NOMO-1 treated with DMSO at 0.1 percent for 48 hours (cell line): ENCODE data around the gene ZNF700.
"Not testable (repeated sequence)": the region's sequence is repeated elsewhere in the genome, so short reads cannot be mapped to it uniquely, and the experiment has no call there.

Experiments
- DNase-seq: peaks from one replicate; lab custom pipeline; 2025; ENCODE audit not compliant: unreplicated experiment; lab: John Stamatoyannopoulos, UW

The ZNF700 gene

GRCh38 chr19:11938383-11938782 lies 13.5 kb downstream of the ZNF700 start:
- not testable (repeated sequence) for DNase-seq

DNA sequence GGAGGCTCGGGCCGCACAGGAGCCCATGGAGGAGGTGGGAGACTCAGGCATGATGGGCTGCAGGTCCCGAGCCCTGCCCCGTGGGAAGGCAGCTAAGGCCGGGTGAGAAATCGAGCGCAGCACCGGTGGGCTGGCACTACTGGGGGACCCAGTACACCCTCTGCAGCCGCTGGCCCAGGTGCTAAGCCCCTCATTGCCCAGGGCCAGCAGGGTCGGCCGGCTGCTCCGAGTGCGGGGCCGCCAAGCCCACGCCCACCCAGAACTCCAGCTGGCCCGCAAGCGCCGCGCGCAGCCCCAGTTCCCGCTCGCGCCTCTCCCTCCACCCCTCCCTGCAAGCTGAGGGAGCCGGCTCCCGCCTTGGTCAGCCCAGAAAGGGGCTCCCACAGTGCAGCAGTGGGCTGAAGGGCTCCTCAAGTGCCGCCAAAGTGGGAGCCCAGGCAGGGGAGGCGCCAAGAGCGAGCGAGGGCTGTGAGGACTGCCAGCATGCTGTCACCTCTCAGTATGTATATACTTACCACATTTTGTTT lies 16.5 kb downstream of the ZNF700 start:
- DNase-seq = not testable (repeated sequence)

DNA sequence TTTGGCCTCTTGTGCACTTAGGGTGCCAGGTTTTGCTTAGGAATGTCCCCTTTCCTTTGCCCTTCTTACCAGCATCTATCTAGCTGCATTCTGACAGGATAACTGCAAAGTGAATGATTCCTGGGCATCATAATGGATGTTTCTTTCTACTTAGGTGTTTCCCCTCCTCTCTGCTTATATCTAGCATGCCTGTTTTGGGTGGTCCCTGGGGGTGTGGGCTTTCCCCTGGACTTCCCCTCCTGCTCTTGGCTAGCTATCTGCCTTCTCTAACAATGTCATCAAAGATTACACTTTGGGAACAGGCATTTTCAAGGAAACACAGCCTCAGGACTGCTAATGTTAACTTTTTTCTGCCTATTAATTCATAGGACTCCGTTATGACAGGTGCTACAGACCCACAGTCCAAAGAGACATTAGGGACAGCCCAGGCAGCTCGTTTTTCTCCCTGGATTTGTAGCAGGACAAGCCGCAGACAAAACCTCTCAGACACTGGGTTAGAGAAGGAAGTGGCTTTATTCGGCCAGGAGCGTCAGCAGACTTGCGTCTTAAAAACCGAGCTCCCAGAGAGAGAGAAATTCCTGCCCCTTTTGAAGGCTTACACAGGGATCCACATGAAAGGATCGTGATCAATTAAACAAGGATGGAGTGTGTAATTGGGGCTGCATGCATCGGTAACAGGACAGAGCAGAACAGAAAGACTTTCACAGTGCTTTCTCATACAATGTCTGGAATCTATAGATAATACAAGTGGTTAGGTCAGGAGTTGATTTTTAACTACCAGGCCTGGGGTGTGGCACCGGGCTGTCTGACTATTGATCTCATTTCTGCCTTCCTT lies 17.3 kb downstream of the ZNF700 start:
- no peak for DNase-seq

GRCh38 chr19:11942843-11943108 lies 17.9 kb downstream of the ZNF700 start:
- DNase-seq = no peak

DNA sequence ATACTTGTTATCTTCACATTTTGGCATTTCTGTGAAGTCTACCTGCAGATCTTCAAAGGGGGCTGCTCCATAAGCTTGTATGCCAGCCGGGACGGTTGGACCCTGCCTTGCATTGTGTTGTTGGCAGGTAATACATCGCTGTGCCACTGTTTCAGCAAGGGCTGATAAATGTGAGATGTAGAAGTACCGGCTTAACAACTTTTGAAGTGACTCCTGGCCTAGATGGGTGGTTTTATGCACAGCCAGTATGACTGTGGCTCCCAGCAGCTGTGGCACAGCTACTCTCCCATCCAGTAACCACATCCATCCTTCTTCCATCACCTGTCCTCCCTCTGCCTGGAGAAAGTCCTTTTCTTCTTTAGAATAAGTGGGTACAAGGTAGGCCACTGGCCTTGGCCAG lies 19.7 kb downstream of the ZNF700 start:
- DNase-seq = no peak

DNA sequence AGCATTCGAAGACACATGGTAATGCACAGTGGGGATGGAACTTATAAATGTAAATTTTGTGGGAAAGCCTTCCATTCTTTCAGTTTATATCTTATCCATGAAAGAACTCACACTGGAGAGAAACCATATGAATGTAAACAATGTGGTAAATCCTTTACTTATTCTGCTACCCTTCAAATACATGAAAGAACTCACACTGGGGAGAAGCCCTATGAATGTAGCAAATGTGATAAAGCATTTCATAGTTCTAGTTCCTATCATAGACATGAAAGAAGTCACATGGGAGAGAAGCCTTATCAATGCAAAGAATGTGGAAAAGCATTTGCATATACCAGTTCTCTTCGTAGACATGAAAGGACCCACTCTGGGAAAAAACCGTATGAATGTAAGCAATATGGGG lies 23.7 kb downstream of the ZNF700 start:
- no peak for DNase-seq

- peak; percentile 10 for DNase-seq
These were observed 24.3 kb downstream of the ZNF700 start for GRCh38 chr19:11949201-11949600.

GRCh38 chr19:11949614-11950080 lies 24.7 kb downstream of the ZNF700 start:
- DNase-seq = not testable (repeated sequence)

- DNase-seq = no peak
These were observed 25.4 kb downstream of the ZNF700 start for GRCh38 chr19:11950312-11950711.

DNA sequence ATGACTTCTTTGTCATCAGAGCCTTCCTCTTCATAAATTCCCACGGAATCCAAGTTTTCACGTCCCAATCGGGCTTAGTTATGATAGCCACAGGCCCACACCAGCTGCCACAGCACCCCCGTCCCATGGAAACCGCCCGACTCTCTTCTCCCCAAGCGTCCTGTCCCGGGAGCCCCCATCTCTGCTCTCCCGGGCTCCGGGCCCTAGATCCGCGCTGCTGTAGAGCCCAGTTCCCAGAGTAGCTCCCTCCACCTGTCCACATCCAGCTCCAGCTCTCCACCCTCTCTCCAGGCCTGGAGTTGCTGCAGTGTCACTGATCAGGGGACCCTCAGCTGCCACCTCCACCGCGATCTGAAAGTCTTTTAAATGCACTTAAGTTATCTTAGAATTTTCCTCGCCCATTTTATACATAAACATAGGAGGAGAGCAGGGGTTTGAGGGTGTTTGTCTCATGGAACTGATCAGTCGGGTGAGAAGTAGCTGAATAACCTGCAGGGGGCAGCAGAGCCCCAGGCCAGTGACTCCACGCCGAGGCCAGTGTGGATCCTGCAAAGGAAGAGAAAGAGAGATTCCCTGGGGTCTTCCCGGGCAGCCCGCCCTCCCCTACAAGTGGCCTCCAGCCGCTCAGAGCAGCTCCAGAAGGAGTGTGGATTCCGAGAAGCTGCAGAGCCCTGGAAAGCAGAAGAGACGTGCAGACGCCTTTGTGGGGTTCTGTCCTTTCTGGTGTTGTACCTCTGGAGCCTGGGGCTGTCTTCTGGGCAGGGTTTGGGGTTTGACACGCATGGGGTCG lies 38.9 kb downstream of the ZNF700 start:
- DNase-seq = no peak

GRCh38 chr19:11964496-11964857 lies 39.6 kb downstream of the ZNF700 start:
- no peak for DNase-seq

- DNase-seq = peak; percentile 72
These were observed 40.1 kb downstream of the ZNF700 start, which contains the start of gene ZNF763 for GRCh38 chr19:11964858-11965645. Gene ZNF763 (plus strand): TSS chr19:11965040. CDS start chr19:11965209, 169 bp downstream.

DNA sequence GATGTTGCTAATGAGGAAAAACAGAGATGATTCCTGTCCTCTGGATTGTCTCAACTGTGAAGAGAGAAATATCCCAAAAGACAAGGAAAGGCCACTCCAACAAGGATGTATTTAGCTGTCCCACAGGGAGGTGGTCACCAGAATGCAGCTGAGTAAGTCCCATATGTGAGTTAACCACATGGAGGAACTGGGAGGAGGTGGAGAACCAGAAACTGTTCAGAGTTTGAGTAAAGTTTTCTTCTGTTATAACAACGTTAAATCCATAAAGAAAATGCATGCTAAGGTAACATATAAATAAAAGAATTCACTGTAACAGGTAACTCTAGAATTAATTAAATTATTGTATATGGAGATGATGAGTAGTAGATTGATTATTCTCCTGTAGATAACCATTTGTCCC lies 45.3 kb downstream of the ZNF700 start:
- DNase-seq = no peak

- DNase-seq = no peak
These were observed 46.1 kb downstream of the ZNF700 start for GRCh38 chr19:11971041-11971440.

DNA sequence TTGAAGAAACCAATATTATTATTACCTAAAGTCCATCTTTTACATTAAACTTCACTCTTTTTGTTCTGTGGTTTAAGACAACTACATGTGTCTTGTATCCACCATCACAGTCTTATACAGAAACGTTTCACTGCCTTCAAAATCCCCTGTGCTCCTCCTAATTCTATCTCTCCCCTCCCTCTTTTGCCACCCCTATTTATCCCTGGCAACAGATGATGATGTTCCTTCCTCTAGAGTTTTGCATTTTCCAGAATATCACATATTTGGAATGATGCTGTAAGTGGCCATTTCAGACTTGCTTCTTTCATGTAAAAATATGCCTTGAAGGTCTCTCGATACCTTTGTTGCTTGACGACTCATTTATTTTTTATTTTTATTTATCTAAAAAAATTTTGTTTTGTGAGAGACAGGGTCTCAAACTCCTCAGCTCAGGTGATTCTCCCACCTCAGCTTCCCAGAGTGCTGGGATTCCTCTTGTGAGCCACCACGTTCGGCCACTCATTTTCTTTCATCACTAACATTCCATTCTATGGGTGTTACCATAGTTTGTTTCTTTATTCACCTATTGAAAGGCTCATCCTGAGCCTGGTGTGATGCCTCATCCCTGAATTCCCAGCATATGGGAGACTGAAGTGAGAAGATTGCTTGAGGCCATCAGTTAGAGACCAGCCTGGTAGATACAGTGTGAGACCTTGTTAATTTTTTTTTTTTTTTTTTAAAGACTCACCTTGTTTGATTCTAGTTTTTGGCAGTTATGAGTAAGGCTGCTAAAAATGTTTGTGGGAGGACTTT lies 48.3 kb downstream of the ZNF700 start:
- no peak for DNase-seq

DNA sequence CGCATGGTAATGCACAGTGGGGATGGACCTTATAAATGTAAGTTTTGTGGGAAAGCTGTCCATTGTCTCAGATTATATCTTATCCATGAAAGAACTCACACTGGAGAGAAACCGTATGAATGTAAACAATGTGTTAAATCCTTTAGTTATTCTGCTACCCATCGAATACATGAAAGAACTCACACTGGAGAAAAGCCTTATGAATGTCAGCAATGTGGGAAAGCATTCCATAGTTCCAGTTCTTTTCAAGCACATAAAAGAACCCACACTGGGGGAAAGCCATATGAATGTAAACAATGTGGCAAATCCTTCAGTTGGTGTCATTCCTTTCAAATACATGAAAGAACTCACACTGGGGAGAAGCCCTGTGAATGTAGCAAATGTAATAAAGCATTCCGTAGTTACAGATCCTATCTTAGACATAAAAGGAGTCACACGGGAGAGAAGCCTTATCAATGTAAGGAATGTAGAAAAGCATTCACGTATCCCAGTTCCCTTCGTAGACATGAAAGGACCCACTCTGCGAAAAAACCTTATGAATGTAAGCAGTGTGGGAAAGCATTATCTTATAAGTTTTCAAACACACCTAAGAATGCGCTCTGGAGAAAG lies 53.7 kb downstream of the ZNF700 start:
- DNase-seq = no peak

DNA sequence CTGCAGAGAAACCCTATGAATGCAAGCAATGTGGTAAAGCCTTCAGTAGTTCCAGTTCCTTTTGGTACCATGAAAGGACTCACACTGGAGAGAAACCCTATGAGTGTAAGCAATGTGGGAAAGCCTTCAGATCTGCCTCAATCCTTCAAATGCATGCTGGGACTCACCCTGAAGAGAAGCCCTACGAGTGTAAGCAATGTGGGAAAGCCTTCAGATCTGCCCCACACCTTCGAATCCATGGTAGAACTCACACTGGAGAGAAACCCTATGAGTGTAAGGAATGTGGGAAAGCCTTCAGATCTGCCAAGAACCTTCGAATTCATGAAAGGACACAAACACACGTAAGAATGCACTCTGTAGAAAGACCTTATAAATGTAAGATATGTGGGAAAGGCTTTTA lies 54.6 kb downstream of the ZNF700 start:
- no peak for DNase-seq

GRCh38 chr19:11982526-11982925 lies 57.6 kb downstream of the ZNF700 start:
- DNase-seq = no peak

- DNase-seq = no peak
These were observed 60.1 kb downstream of the ZNF700 start for GRCh38 chr19:11984986-11985385.

DNA sequence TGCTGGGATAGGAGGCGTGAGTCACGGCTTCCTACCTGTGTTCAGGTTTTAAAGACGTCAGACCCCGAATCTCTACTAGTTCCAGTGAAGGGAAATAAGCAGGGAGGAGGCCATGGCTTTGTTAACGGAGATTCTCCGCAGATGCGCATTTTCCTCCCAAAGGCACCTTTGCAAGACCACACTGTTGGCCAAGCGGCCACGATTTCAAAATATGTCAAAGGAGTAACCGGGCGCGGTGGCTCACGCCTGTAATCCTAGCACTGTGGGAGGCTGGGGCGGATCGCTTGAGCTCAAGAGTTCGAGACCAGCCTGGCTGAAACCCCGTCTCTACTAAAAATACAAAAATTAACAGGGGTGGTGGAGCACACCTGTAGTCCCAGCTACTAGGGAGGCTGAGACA lies 61.8 kb downstream of the ZNF700 start:
- DNase-seq = no peak
